K562 (cell line): Measurements from ENCODE around the gene B2M. TPM values are rescaled to one million over a fixed set of nuclear protein-coding genes. Genes with fewer than 3 reads are reported as not detected.

Source experiments
- ATF7 ChIP-seq: fragments of 450-650 bp; IDR thresholded peaks from 2 replicates; pipeline ENCODE4 v1.7.1; 2014; ENCODE audit warnings: mild to moderate bottlenecking, moderate library complexity
- BRCA1 ChIP-seq, 2 experiments: fragments of 450-650 bp in 1 of 2; sonication (generic) in 1 of 2; formaldehyde crosslinking in 1 of 2; IDR thresholded peaks; 2 replicates each; pipeline versions ENCODE4 v1.5.0 to v1.6.1; 2017 to 2020; ENCODE audit warnings: mild to moderate bottlenecking in 1 of 2, missing genetic modification reagents in 1 of 2
- CHD1 ChIP-seq: fragments of 200-600 bp; sonication (generic); IDR thresholded peaks from one replicate; pipeline ENCODE4 v1.6.1; 2012; ENCODE audit warnings: mild to moderate bottlenecking, moderate library complexity, low read length, inconsistent platforms
- DPF2 ChIP-seq: fragments of 450-650 bp; IDR thresholded peaks from 2 replicates; pipeline ENCODE4 v1.6.1; 2016
- EGR1 ChIP-seq: fragments of 450-650 bp; conservative IDR thresholded peaks from 2 replicates; pipeline ENCODE4 v1.6.1; 2017; ENCODE audit warnings: mild to moderate bottlenecking
- ELF4 ChIP-seq: fragments of 450-650 bp; formaldehyde crosslinking; IDR thresholded peaks from 2 replicates; pipeline ENCODE4 v1.4.0; 2022; ENCODE audit warnings: missing genetic modification characterization
- ERF ChIP-seq: fragments of 450-650 bp; formaldehyde crosslinking; IDR thresholded peaks from 2 replicates; pipeline ENCODE4 v1.4.0; 2020; ENCODE audit warnings: mild to moderate bottlenecking, mixed read lengths
- ETV6 ChIP-seq, 3 experiments: fragments of 150-350 bp in 1 of 3; sonication (generic) in 1 of 3; formaldehyde crosslinking in 1 of 3; IDR thresholded peaks; 2 replicates each; pipeline versions ENCODE4 v1.6.1 to v1.8.0; 2014 to 2022; ENCODE audit warnings: borderline replicate concordance in 2 of 3, low read depth in 2 of 3, antibody characterized with exemption in 1 of 3, low read length in 1 of 3, mild to moderate bottlenecking in 1 of 3, missing genetic modification reagents in 1 of 3
- GTF2A2 ChIP-seq: IDR thresholded peaks from 2 replicates; pipeline ENCODE4 v1.6.1; 2016; ENCODE audit warnings: mild to moderate bottlenecking, missing genetic modification characterization, missing compliant biosample characterization
- GTF2E2 ChIP-seq: fragments of 200-800 bp; sonication (Bioruptor generic); IDR thresholded peaks from 2 replicates; pipeline ENCODE4 v1.6.1; 2016; ENCODE audit warnings: missing genetic modification characterization, missing compliant biosample characterization
- IRF2 ChIP-seq: sonication (generic); formaldehyde crosslinking; IDR thresholded peaks from 2 replicates; pipeline ENCODE4 v1.8.1; 2022; ENCODE audit warnings: mild to moderate bottlenecking, missing genetic modification reagents
- KLF1 ChIP-seq: fragments of 450-650 bp; IDR thresholded peaks from 2 replicates; pipeline ENCODE4 v1.6.1; 2016; ENCODE audit warnings: missing genetic modification characterization, missing compliant biosample characterization
- OTX1 ChIP-seq: fragments of 450-650 bp; formaldehyde crosslinking; IDR thresholded peaks from 2 replicates; pipeline ENCODE4 v1.4.0; 2022; ENCODE audit warnings: mild to moderate bottlenecking
- POLR2B ChIP-seq: fragments of 450-650 bp; IDR thresholded peaks from 2 replicates; pipeline ENCODE4 v1.6.1; 2018; ENCODE audit warnings: low read depth; ENCODE audit not compliant: partially characterized antibody
- RFX7 ChIP-seq: fragments of 250-450 bp; sonication (Bioruptor Pico); IDR thresholded peaks from 2 replicates; pipeline ENCODE4 v1.5.1; 2021; ENCODE audit warnings: mild to moderate bottlenecking
- TCF7 ChIP-seq: sonication (generic); IDR thresholded peaks from 2 replicates; pipeline ENCODE4 v1.6.1; 2016; ENCODE audit warnings: antibody characterized with exemption, borderline replicate concordance
- TEAD2 ChIP-seq: fragments of 450-650 bp; IDR thresholded peaks from 2 replicates; pipeline ENCODE4 v1.6.1; 2016; ENCODE audit warnings: missing genetic modification characterization, control low read depth, missing compliant biosample characterization
- ZFP30 ChIP-seq: fragments of 250-450 bp; sonication (Bioruptor Pico); IDR thresholded peaks from 2 replicates; pipeline ENCODE4 v1.8.0; 2022; ENCODE audit warnings: moderate library complexity, mild to moderate bottlenecking, inconsistent platforms, borderline replicate concordance
- ZNF384 ChIP-seq: IDR thresholded peaks from 2 replicates; pipeline ENCODE4 v1.6.1; 2012; ENCODE audit warnings: low read depth, low read length, improper control_type of control experiment
- ZNF586 ChIP-seq: fragments of 450-650 bp; formaldehyde crosslinking; conservative IDR thresholded peaks from 2 replicates; pipeline ENCODE4 v1.4.0; 2020; ENCODE audit warnings: mild to moderate bottlenecking, moderate library complexity
- ZNF79 ChIP-seq: fragments of 250-450 bp; sonication (Bioruptor Pico); IDR thresholded peaks from 2 replicates; pipeline ENCODE4 v1.4.0; 2020; ENCODE audit warnings: low read depth, mild to moderate bottlenecking, moderate library complexity
- polyA plus RNA-seq, 8 experiments: library from polyadenylated mRNA; depleted of rRNA in 4 of 8; stranded (reverse) in 5 of 8; unstranded in 3 of 8; fragments of >200 nt; fragmentation: Nextera tagmentation in 2 of 8; fragmentation: Illumina TruSeq in 1 of 8; extraction: Ambion mirVana in 2 of 8; extraction: Trizol in 1 of 8; gene quantifications; 2 replicates each; pipeline versions ENCODE4 v1.2.1 to v1.2.3, GENCODE V29; 2011 to 2014; ENCODE audit warnings: inconsistent platforms in 1 of 8, missing spikeins in 1 of 8
- total RNA-seq, 7 experiments: library from RNA; depleted of rRNA in 6 of 7; stranded (reverse); fragments of >200 nt in 6 of 7; fragmentation: Illumina TruSeq in 2 of 7; extraction: Trizol in 2 of 7; gene quantifications; 2 replicates each; pipeline versions ENCODE4 v1.2.1 to v1.2.3, GENCODE V29; 2011 to 2021; ENCODE audit warnings: low replicate concordance in 1 of 7
- TF ChIP-seq, protein P1 (sequence below): fragments of 450-650 bp; IDR thresholded peaks from 2 replicates; pipeline ENCODE4 v1.7.1; 2018; ENCODE audit warnings: mild to moderate bottlenecking, low read depth; ENCODE audit not compliant: partially characterized antibody
- TF ChIP-seq, protein P2 (sequence below), 2 experiments: fragments of 150-350 bp in 1 of 2; IDR thresholded peaks; 2 replicates each; pipeline ENCODE4 v1.6.1; 2012 to 2016; ENCODE audit warnings: low read depth in 2 of 2, low read length in 2 of 2, mild to moderate bottlenecking in 1 of 2, moderate library complexity in 1 of 2

Gene B2M
- total and polyA plus RNA-seq, 9 of the 15 experiments (the other 6 are each of a cell fraction or from before 2014, with no cell fraction given), result 460 to 3,138 (median 1,032) TPM

DNA sequence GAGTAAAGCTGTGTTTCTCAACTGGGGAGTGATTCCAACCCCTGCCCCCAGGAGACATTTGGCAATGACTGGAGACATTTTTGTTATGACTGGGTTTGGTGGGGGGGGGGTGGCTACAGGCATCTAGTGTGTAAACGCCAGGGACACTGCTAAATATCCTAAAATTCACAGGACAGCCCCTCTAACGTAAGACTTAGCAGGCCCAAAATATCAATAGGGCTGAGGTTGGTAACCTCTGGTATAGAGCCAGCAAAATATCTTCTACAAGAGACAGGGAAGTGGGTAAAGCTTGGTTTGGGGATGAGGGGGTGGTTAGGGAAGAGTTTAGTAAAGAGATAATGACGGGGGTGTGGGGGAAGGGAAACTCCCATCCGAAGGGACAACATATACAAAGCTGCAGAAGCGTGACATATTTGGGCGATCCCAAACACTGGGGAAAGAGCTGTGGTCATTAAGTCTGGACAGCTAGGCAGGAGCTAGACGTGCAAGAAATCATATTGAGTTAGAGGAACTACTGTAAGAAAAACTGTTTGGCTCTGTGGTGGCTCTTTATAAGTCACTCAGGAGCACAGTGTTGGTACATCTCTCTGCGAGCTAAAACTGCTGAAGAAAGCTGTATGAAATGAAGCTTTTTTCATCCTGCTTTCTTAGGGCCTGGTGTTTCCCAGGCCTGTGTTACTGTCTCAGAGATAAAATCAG, 24.3 kb downstream of the B2M start (continued):
- TF ChIP-seq ETV6 (IDR thresholded peaks at IDR 0.05; ENCODE audit: borderline replicate concordance in 1 of 2, low read depth in 2 of 2, low read length in 1 of 2), result peak; percentile 76 to 91; a peak in 3 of 4 replicates
- no peak for TF ChIP-seq ETV6 (CRISPR knock-in tag; IDR thresholded peaks at IDR 0.05; ENCODE audit: borderline replicate concordance)
- TF ChIP-seq CHD1, result no peak
- no peak for TF ChIP-seq BRCA1 (IDR thresholded peaks at IDR 0.05)
- TF ChIP-seq BRCA1 (CRISPR knock-in tag; IDR thresholded peaks at IDR 0.05), result no peak
- no peak for TF ChIP-seq ZNF586
- TF ChIP-seq ZFP30 (CRISPR knock-in tag), result no peak
- TF ChIP-seq KLF1 (tag), result no peak
- TF ChIP-seq TEAD2 (tag), result no peak
- no peak for TF ChIP-seq TCF7
- TF ChIP-seq OTX1 (CRISPR knock-in tag), result no peak
- no peak for TF ChIP-seq GTF2A2 (tag)
- TF ChIP-seq ATF7, result peak; percentile 54; the same call in 1 of the 2 replicates
- TF ChIP-seq, protein P1, sequence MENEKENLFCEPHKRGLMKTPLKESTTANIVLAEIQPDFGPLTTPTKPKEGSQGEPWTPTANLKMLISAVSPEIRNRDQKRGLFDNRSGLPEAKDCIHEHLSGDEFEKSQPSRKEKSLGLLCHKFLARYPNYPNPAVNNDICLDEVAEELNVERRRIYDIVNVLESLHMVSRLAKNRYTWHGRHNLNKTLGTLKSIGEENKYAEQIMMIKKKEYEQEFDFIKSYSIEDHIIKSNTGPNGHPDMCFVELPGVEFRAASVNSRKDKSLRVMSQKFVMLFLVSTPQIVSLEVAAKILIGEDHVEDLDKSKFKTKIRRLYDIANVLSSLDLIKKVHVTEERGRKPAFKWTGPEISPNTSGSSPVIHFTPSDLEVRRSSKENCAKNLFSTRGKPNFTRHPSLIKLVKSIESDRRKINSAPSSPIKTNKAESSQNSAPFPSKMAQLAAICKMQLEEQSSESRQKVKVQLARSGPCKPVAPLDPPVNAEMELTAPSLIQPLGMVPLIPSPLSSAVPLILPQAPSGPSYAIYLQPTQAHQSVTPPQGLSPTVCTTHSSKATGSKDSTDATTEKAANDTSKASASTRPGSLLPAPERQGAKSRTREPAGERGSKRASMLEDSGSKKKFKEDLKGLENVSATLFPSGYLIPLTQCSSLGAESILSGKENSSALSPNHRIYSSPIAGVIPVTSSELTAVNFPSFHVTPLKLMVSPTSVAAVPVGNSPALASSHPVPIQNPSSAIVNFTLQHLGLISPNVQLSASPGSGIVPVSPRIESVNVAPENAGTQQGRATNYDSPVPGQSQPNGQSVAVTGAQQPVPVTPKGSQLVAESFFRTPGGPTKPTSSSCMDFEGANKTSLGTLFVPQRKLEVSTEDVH, result no peak
- no peak; the same call in 1 of the 2 replicates for TF ChIP-seq ZNF384
- TF ChIP-seq GTF2E2 (tag), result 0 out of 2 replicates have a peak, but pooled peaks have one; percentile 38
- TF ChIP-seq IRF2, result no peak
- TF ChIP-seq, protein P2, sequence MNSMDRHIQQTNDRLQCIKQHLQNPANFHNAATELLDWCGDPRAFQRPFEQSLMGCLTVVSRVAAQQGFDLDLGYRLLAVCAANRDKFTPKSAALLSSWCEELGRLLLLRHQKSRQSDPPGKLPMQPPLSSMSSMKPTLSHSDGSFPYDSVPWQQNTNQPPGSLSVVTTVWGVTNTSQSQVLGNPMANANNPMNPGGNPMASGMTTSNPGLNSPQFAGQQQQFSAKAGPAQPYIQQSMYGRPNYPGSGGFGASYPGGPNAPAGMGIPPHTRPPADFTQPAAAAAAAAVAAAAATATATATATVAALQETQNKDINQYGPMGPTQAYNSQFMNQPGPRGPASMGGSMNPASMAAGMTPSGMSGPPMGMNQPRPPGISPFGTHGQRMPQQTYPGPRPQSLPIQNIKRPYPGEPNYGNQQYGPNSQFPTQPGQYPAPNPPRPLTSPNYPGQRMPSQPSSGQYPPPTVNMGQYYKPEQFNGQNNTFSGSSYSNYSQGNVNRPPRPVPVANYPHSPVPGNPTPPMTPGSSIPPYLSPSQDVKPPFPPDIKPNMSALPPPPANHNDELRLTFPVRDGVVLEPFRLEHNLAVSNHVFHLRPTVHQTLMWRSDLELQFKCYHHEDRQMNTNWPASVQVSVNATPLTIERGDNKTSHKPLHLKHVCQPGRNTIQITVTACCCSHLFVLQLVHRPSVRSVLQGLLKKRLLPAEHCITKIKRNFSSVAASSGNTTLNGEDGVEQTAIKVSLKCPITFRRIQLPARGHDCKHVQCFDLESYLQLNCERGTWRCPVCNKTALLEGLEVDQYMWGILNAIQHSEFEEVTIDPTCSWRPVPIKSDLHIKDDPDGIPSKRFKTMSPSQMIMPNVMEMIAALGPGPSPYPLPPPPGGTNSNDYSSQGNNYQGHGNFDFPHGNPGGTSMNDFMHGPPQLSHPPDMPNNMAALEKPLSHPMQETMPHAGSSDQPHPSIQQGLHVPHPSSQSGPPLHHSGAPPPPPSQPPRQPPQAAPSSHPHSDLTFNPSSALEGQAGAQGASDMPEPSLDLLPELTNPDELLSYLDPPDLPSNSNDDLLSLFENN (IDR thresholded peaks at IDR 0.05; ENCODE audit: low read depth in 2 of 2, low read length in 2 of 2), result no peak
- no peak for TF ChIP-seq POLR2B
- TF ChIP-seq DPF2, result peak; percentile 74
- no peak for TF ChIP-seq ERF (CRISPR knock-in tag)
- no peak for TF ChIP-seq RFX7 (CRISPR knock-in tag)
- no peak for TF ChIP-seq ELF4 (CRISPR knock-in tag)
- TF ChIP-seq EGR1, result peak; percentile 91
- TF ChIP-seq ZNF79, result no peak
